HEK293T (cell line): ENCODE measurements around the gene SVIL.

ENCODE experiments used
- ELF4 ChIP-seq: fragments of 450-650 bp; IDR thresholded peaks from 2 replicates; pipeline ENCODE4 v1.6.1; 2017; ENCODE audit warnings: antibody characterized with exemption
- FOXM1 ChIP-seq: fragments of 450-650 bp; IDR thresholded peaks from 2 replicates; pipeline ENCODE4 v1.6.1; 2017; ENCODE audit warnings: mild to moderate bottlenecking, borderline replicate concordance
- ZNF384 ChIP-seq: fragments of 450-650 bp; IDR thresholded peaks from 2 replicates; pipeline ENCODE4 v1.6.1; 2016

- TF ChIP-seq ELF4 (no peak), ZNF384 (no peak), FOXM1 (no peak)
Measured at GRCh38 chr10:29533696-29534285, 101.0 kb downstream of the SVIL start.
